Activated naive CD4-positive, alpha-beta T cell treated with Interleukin-2 at 50 U/mL for 16 hours (primary cell): ENCODE results near the gene WDR20.
"Not testable (repeated sequence)": the region's sequence is repeated elsewhere in the genome, so short reads cannot be mapped to it uniquely, and the experiment has no call there.

Experiments
- DNase-seq: peaks from one replicate; pipeline ENCODE4 v3.0.0-alpha.2; 2020

The WDR20 gene, protein sequence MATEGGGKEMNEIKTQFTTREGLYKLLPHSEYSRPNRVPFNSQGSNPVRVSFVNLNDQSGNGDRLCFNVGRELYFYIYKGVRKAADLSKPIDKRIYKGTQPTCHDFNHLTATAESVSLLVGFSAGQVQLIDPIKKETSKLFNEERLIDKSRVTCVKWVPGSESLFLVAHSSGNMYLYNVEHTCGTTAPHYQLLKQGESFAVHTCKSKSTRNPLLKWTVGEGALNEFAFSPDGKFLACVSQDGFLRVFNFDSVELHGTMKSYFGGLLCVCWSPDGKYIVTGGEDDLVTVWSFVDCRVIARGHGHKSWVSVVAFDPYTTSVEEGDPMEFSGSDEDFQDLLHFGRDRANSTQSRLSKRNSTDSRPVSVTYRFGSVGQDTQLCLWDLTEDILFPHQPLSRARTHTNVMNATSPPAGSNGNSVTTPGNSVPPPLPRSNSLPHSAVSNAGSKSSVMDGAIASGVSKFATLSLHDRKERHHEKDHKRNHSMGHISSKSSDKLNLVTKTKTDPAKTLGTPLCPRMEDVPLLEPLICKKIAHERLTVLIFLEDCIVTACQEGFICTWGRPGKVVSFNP

DNA sequence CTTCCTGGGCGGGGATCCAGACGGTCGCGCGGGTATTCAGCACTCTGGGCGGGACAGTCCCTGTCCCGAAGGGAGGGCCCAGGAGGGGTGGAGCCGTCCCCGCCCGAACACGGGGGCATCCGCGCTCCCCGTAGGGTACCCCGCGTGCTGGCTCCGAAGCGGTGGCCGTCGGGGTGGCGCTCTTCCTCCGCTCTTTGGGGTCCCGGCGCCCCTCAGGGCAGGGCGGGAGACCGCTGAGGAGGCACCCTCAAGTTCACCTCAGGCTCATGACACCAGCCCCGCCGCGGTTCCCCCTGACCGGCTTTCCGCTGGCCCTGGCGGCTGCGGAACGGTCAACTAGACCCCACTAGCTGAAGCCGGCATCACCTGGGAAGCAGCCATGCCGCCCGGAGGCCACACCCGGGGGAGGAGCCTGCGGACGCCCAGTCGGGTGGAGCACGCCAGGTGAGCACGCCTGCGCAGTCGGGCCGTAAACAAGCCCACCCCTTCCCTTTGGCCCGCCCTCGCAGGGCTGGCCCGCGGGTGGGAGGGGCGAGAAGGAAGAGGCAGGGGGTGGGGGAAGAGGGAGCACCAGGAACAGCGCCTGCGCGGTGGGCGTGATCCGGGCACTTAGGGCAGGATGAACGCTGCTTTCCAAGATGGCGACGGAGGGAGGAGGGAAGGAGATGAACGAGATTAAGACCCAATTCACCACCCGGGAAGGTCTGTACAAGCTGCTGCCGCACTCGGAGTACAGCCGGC is at the start of gene WDR20:
TSS of gene WDR20 (plus strand) at position 612 of the 741 bp plus-strand sequence. CDS start at position 639, 27 bp downstream.
- peak; percentile 99 for DNase-seq

GRCh38 chr14:102090713-102091112 is 49.0 kb upstream of the WDR20 start:
- DNase-seq: no peak

DNA sequence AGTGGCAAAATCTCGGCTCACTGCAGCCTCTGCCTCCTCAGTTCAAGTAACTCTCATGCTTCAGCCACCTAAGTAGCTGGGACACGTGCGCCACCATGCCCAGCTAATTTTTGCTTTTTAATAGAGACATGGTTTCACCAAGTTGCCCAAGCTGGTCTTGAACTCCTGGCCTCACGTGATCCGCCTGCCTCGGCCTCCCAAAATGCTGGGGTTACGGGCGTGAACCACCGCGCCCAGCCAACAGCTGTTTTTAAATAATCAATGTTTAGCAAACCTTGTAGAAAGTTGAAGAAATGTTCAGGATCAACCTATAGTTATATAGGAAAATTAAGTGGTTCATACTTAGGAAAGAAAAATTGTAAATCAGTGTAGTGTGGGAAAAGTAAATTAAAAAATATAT is 46.9 kb upstream of the WDR20 start:
- DNase-seq: no peak

GRCh38 chr14:102094101-102094500 is 45.6 kb upstream of the WDR20 start:
- no peak for DNase-seq

- no peak for DNase-seq
Observed at GRCh38 chr14:102095231-102095870, 44.3 kb upstream of the WDR20 start.

- no peak for DNase-seq
Observed at GRCh38 chr14:102095871-102096568, 43.7 kb upstream of the WDR20 start.

DNA sequence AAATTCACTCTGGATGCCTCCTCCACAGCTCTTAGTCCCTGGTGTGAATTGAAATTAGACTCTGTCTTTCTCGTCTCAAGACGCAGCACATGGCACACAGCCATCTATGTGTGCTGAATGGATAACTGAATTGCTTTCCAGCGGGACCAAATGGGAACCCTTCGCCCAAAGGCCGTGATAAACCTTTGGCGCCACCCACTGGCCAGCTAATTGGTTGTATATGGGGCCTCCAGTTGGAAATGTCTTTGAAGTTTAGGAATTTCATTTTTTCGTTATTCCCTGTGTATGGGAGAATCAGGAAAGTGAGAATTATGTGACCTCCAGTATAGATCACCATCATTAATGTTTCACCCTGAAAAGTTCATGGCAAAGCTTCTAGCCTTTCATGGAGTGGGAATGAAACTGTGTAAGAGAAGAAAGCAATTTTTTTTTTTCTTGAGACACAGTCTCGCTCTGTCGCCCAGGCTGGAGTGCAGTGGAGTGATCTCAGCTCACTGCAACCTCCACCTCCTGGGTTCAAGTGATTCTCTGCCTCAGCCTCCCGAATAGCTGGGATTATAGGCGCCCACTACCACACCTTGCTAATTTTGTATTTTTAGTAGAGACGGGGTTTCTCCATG is 43.0 kb upstream of the WDR20 start:
- DNase-seq: peak; percentile 73

DNA sequence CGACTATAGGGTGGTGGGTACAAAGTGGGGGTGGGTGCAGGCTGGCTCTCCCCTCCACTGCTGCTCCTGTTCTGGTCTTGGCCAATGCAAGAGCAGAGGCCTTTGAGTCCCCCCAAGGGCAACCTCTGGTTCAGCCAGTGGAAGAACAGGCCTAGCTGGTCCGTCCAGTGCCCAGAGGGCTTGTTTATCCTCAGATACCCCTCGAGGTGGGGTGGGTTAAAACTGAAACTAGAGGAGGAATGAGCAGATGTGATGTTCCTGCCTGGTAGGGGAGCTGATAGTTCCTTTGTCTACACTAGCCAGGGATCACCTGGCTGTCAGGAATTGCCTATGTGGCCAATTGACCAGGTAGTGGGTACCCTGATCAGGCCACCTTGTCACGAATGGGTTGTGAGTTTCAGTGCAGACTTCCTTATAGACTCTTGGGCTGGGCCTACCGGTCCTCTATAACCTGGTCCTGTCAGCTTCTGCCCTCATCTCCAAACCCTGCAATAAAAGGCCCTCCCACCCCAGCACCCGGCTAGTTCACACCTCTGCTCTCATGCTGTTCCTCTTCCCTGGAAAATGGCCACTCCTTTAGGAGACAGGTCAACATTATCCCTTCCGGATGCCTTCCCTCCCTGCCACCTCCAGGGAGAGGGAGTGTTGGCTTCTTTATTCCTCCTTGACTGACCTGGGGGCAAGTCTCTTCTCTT is 42.1 kb upstream of the WDR20 start:
- no peak for DNase-seq

- DNase-seq: no peak
Observed at GRCh38 chr14:102103062-102103695, 36.5 kb upstream of the WDR20 start.

GRCh38 chr14:102105369-102105768 is 34.3 kb upstream of the WDR20 start:
- no peak for DNase-seq

DNA sequence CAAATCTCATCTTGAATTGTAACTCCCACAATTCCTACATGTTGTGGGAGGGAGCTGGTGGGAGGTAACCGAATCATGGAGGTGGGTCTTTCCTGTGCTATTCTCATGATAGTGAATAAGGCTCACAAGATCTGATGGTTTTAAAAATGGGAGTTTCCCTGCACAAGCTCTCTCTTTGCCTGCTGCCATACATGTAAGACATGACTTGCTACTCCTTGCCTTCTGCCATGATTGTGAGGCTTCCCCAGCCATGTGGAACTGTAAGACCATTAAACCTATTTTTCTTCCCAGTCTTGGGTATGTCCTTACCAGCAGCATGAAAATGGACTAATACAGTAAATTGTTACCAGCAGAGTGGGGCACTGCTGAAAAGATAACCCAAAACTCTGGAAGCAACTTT is 30.4 kb upstream of the WDR20 start:
- DNase-seq: not testable (repeated sequence)

GRCh38 chr14:102111101-102111500 is 28.6 kb upstream of the WDR20 start:
- no peak for DNase-seq

GRCh38 chr14:102116361-102117180 is 23.1 kb upstream of the WDR20 start:
- DNase-seq: no peak

- no peak for DNase-seq
Observed at GRCh38 chr14:102117852-102118251, 21.8 kb upstream of the WDR20 start.

- DNase-seq: no peak
Observed at GRCh38 chr14:102120888-102121287, 18.8 kb upstream of the WDR20 start.

DNA sequence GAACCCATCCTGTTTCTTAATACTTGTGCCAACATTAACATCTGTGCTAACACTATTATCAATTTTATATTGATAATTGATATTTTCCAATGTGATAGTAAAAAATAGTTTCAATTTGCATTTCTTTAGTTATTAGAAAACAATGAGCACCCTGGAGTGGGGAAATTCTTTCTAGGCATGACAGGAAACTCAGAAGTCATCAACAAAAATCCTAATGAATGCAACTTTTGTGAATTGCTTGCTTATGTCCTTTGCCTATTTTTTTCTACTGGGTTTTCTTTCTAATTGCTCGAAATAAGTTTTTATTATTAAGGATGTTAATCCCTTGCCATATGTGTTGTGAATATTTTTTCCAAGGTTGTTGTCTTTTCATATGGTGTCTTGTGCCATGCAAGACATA is 18.1 kb upstream of the WDR20 start:
- DNase-seq: no peak

GRCh38 chr14:102124419-102124818 is 15.3 kb upstream of the WDR20 start:
- DNase-seq: no peak

- no peak for DNase-seq
Observed at GRCh38 chr14:102125546-102125945, 14.2 kb upstream of the WDR20 start.

- DNase-seq: no peak
Observed at GRCh38 chr14:102126807-102127455, 12.8 kb upstream of the WDR20 start.

- no peak for DNase-seq
Observed at GRCh38 chr14:102131741-102132140, 8.0 kb upstream of the WDR20 start.
